Osteocyte (in vitro differentiated cells): ENCODE measurements around the gene ZDHHC3. TPM values are rescaled to one million over a fixed set of nuclear protein-coding genes. Genes with fewer than 3 reads are reported as not detected.

Experiments
- DNase-seq: peaks from one replicate; pipeline ENCODE4 v3.0.0; 2021; ENCODE audit warnings: mixed read lengths; ENCODE audit not compliant: unreplicated experiment; ENCODE audit errors: extremely low spot score
- H3K27ac Mint-ChIP-seq: one replicate; pipeline ENCODE4 v1.8.0; 2021; ENCODE audit warnings: mild to moderate bottlenecking, mixed read lengths; ENCODE audit not compliant: unreplicated experiment
- H3K27me3 Mint-ChIP-seq: one replicate; pipeline ENCODE4 v1.8.0; 2021; ENCODE audit warnings: mixed read lengths; ENCODE audit not compliant: unreplicated experiment
- H3K36me3 Mint-ChIP-seq: one replicate; pipeline ENCODE4 v1.8.0; 2021; ENCODE audit warnings: mixed read lengths; ENCODE audit not compliant: unreplicated experiment
- H3K4me1 Mint-ChIP-seq: one replicate; pipeline ENCODE4 v1.8.0; 2021; ENCODE audit warnings: mixed read lengths; ENCODE audit not compliant: unreplicated experiment
- H3K4me3 Mint-ChIP-seq: one replicate; pipeline ENCODE4 v1.8.0; 2021; ENCODE audit warnings: mild to moderate bottlenecking, moderate library complexity, mixed read lengths; ENCODE audit not compliant: unreplicated experiment
- H3K9me3 Mint-ChIP-seq: one replicate; pipeline ENCODE4 v1.8.0; 2021; ENCODE audit warnings: mixed read lengths; ENCODE audit not compliant: unreplicated experiment
- total RNA-seq: library from RNA; stranded (reverse); gene quantifications from 2 replicates; pipeline ENCODE4 v1.2.1, GENCODE V29; 2021
- TF ChIP-seq, protein P1 (sequence below): fragments of 200-600 bp; sonication (generic); IDR thresholded peaks from 2 replicates; pipeline ENCODE4 v1.5.0; 2021; ENCODE audit warnings: antibody characterized with exemption, mild to moderate bottlenecking, moderate library complexity

ZDHHC3 gene
- total RNA-seq, 1 donor from 2014 or later: 96.6 TPM

DNA sequence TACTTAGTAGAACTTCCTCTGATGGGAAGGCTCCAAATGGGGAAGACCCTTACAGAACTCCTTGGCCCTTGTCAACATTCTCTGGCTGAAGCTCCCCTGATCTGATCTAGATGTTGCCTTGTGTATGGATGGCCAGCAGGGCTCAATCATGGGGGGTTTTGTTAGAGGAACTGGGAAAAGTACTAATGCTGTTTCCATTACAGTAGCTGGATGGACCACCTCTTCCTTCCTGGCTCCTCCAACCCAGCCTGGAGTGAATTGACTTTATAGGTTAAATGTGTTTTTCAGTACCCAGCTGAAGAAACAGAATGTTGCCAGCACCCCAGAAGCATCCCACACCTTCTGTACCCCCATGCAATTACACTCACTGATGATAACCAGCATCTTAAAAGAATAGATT is 27.4 kb upstream of the ZDHHC3 start:
- H3K4me1 Mint-ChIP-seq: peaks cover 3% of the 10 kb centered on the region
- H3K36me3 Mint-ChIP-seq: peaks cover 69% of the 10 kb centered on the region
- H3K9me3 Mint-ChIP-seq: no peaks in the 10 kb centered on the region
- TF ChIP-seq, protein P1, sequence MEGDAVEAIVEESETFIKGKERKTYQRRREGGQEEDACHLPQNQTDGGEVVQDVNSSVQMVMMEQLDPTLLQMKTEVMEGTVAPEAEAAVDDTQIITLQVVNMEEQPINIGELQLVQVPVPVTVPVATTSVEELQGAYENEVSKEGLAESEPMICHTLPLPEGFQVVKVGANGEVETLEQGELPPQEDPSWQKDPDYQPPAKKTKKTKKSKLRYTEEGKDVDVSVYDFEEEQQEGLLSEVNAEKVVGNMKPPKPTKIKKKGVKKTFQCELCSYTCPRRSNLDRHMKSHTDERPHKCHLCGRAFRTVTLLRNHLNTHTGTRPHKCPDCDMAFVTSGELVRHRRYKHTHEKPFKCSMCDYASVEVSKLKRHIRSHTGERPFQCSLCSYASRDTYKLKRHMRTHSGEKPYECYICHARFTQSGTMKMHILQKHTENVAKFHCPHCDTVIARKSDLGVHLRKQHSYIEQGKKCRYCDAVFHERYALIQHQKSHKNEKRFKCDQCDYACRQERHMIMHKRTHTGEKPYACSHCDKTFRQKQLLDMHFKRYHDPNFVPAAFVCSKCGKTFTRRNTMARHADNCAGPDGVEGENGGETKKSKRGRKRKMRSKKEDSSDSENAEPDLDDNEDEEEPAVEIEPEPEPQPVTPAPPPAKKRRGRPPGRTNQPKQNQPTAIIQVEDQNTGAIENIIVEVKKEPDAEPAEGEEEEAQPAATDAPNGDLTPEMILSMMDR: no peak
- H3K27me3 Mint-ChIP-seq: no peaks in the 10 kb centered on the region
- H3K27ac Mint-ChIP-seq: no peak overlapping the region
- H3K4me3 Mint-ChIP-seq: no peak overlapping the region
- no peak for DNase-seq

DNA sequence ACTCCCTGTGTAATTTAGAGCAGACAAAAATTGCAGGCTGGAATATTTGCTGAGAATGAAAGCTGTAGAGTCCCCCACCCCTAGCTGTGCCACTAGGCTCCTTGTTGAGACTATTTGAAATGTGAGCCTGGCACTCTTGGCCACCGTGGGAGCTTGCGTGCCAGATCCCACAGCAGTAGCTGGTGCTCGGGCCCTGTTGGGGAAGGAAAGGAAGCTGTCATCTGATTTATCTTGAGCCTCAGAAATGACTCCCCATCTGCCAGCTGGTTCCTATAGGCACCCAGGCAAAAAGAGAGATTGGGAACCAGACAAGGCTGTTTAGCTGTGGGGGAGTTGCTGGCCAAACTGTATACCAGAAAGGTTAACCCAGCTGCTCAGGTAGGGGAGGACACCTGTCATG is 26.7 kb upstream of the ZDHHC3 start:
- Mint-ChIP-seq H3K9me3 (no peaks in the 10 kb centered on the region), H3K27ac (no peak overlapping the region), H3K27me3 (no peaks in the 10 kb centered on the region), H3K36me3 (peaks cover 67% of the 10 kb centered on the region), H3K4me1 (no peaks in the 10 kb centered on the region), H3K4me3 (no peak overlapping the region)
- TF ChIP-seq, protein P1: no peak
- no peak for DNase-seq

DNA sequence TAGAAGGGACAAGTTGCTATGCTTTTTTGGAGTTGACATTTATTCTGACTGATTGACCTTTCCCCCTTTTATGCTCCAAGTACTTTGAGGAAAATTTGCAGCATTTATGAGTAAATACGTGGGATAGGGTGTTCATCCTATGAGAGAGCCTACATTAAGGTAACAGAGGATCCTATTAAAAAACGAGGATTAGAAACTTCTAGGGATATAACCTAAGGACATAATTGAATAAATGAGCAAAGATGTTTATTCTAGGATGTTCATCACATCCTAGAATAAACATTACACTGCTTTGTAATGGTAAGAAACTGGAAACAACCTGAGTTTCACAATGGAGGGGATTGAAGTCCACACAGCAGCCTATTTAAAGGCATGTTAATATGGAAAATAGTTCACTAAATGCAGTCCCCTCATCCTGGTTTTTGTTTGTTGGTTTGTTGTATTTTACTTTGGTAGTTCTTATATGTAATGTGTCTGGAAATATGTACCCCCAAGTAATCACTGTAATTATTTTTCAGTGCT is 26.2 kb upstream of the ZDHHC3 start:
- H3K27me3 Mint-ChIP-seq: no peaks in the 10 kb centered on the region
- DNase-seq: no peak
- H3K36me3 Mint-ChIP-seq: peaks cover 66% of the 10 kb centered on the region
- no peaks in the 10 kb centered on the region for H3K9me3 Mint-ChIP-seq
- no peak overlapping the region for H3K4me3 Mint-ChIP-seq
- H3K4me1 Mint-ChIP-seq: no peaks in the 10 kb centered on the region
- TF ChIP-seq, protein P1: no peak
- no peak overlapping the region for H3K27ac Mint-ChIP-seq

DNA sequence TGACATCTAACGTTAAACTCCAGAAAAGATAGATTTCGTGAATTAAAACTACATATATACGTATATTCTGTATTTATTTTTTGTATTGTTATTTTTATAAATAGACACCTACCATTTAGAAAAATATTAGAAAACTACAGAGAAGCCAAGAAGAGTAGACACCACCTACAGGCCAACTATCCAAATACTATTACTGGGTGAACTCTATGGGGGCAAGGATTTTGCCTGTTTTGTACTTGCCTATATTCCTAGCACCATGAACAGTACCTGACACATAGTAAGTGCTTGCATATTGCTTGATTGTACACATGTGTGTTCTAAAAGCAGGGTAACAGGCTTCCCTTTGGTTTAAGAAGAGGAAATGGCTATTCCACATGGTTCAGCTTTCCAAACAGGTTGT is 25.8 kb upstream of the ZDHHC3 start:
- no peaks in the 10 kb centered on the region for H3K27me3 Mint-ChIP-seq
- TF ChIP-seq, protein P1: no peak
- H3K4me3 Mint-ChIP-seq: no peak overlapping the region
- DNase-seq: no peak
- peaks cover 63% of the 10 kb centered on the region for H3K36me3 Mint-ChIP-seq
- no peak overlapping the region for H3K27ac Mint-ChIP-seq
- H3K9me3 Mint-ChIP-seq: no peaks in the 10 kb centered on the region
- H3K4me1 Mint-ChIP-seq: no peaks in the 10 kb centered on the region

DNA sequence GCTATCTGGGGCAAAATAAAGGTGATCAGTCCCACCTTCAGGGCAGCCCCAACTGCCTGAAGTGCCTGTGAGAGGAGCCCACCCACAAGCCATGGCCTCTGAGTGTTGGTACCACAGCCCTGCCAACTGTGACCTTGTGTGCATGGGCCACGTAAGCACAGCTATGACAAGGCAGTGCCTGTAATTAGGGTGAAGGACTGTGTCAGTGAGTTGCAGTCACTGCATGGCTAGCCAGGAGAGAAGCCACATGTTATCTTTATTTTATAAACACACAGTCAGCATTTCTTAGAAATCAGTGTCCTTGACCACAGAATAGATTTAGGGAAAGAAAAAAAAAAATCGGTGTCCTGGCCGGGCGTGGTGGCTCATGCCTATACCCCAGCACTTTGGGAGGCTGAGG is 24.8 kb upstream of the ZDHHC3 start:
- TF ChIP-seq, protein P1: no peak
- Mint-ChIP-seq H3K27ac (no peak overlapping the region), H3K4me1 (peaks cover 7% of the 10 kb centered on the region), H3K27me3 (no peaks in the 10 kb centered on the region), H3K36me3 (peaks cover 62% of the 10 kb centered on the region), H3K9me3 (no peaks in the 10 kb centered on the region), H3K4me3 (no peak overlapping the region)
- DNase-seq: no peak
